GM19035 (cell line): Measurements from ENCODE around the gene DRC7.

ENCODE experiments used
- ATAC-seq: cut with Tn5 transposase; IDR thresholded peaks from one replicate; pipeline ENCODE4 v1.9.1; 2021; ENCODE audit not compliant: unreplicated experiment

Gene DRC7

DNA sequence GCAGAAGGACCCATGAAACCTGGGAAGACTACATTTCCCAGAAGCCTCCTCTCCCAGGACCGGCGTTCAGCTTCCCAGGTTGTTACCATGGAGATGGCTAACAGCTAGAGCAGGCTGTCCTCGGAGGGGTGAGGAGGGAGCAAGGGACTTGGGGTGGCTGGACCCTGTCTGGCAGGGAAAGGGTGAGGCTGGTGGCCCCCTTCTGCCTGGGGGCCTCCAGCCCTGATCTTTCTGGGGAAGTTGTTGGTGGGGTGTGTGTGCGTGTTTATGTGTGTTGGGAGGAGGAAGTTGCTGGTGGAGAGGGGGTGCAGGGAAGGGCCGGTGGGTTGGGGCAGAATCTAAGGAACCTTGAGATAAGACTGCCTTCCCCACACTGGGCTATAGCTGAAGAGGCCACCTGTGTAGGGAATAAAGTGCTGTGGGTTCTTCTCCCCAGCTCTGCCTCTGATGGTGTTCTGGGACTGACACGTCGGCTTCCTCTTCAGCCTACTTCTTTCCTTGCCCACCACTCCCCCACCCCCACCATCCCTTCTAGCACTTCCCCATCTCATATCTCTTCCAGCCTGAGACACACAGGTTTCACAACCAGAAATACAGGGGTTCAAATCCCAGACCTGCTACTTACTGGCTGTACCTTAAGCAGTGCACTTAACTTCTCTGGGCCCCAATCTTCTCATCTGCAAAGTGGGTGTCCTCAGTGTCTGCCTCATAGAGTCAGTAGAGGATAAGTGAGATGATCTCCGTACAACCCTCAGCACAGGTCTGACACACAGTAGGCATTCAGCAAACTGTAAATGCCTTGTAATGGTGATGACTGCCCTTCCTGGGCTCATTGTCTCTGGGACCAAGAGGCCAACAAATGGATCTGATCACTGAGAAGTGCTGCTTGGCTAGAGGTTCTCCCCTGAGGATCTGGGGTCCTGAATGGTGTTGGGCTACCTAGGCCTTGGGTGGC, at the start of gene DRC7:
Gene DRC7 (plus strand): TSS at position 82 of the 955 bp plus-strand sequence. CDS start 3,144 bp downstream, outside the sequence.
- ATAC-seq = peak; percentile 55

DNA sequence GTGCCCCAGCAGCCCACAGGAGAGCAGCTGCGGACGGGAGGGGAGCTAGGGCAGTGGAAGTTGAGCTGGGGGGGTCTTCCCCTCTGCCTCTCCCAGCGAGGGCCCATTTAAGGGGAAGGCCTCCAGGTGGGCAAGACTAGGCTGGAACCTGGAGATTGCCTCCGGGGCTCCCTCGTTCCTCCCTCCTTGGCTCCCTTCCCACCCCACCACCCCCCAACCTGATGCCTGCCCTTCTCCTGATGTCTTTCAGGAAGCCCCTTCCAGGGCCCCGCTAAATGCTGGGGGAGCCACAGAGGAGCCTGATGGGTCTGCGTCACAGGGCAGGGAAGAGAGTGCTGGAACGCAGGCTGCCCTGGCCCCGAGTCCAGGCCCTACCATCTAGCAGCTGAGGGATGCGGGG, 49.4 kb upstream of the DRC7 start:
- no peak for ATAC-seq

- ATAC-seq = no peak
These were observed 48.8 kb upstream of the DRC7 start for GRCh38 chr16:57645691-57646387.

GRCh38 chr16:57646388-57647039, 48.1 kb upstream of the DRC7 start:
- no peak for ATAC-seq

- ATAC-seq = no peak
These were observed 47.3 kb upstream of the DRC7 start for GRCh38 chr16:57647136-57647875.

GRCh38 chr16:57648125-57648524, 46.5 kb upstream of the DRC7 start:
- no peak for ATAC-seq

GRCh38 chr16:57648581-57649442, 45.8 kb upstream of the DRC7 start:
- peak; percentile 65 for ATAC-seq

- ATAC-seq = no peak
These were observed 45.2 kb upstream of the DRC7 start for GRCh38 chr16:57649443-57649751.

DNA sequence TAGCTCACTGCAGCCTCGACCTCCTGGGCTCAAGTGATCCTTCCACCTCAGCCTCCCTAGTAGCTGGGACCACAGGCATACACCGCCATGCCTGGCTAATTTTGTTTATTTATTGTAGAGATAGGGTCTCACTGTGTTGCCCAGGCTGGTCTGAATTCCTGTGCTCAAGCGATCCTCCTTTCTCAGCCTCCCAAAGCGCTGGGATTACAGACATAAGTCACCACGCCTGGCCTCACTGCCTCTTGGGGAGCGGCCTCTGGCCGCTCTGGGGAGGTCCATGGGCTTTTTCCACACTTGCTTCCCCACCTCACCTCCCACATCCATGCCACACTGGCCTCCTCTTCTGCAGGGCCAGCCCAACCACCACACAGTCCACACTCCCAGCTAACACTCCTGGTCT, 44.8 kb upstream of the DRC7 start:
- no peak for ATAC-seq

GRCh38 chr16:57651344-57652333, 43.0 kb upstream of the DRC7 start:
- no peak for ATAC-seq

DNA sequence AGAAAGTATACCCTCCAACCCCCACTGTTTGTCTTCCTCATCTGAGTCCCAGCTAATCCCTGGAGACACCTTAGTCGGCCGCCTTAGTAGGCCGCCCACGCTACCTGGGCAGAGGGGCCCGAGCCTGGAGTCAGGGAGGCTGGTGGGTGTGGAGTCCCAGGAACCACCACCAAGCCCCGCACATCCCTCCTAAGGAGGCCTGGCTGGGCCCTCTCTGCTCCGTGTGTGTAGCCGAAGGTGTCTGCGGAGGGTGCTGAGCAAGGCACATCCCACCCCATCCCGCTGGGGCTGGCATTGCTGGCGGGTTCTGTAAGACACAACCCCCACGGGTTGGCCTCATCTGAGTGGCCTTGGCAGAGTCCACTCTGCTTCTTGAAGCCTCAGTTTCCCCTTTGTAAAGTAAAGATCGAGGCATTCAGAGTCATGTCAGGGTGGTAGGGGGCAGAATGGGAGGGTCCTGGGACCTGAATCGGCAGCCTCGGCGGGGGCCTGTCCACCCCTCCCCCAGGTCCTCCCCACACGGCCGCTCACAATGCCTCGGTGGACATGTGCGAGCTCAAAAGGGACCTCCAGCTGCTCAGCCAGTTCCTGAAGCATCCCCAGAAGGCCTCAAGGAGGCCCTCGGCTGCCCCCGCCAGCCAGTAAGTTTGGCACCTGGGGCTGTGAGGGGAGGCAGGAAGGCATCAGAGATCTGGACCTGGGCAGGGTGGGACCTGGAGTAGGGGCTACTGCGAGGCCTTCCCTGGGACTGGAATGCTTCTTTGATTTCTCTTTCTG, 41.7 kb upstream of the DRC7 start:
- no peak for ATAC-seq

DNA sequence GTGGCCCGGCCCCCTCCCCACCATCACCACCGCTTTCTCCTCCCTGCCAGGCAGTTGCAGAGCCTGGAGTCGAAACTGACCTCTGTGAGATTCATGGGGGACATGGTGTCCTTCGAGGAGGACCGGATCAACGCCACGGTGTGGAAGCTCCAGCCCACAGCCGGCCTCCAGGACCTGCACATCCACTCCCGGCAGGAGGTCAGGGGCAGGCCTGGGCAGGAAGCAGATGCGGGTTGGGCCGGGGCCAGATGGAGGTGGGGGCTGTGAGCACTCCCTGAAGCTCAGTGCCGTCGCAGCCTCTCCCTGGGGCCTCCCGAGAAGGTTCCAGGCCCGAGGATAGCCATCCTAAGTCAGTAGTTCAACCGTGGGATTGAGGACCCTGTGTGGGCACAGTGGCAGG, 40.7 kb upstream of the DRC7 start:
- no peak for ATAC-seq

GRCh38 chr16:57656342-57656955, 38.2 kb upstream of the DRC7 start:
- ATAC-seq = no peak

DNA sequence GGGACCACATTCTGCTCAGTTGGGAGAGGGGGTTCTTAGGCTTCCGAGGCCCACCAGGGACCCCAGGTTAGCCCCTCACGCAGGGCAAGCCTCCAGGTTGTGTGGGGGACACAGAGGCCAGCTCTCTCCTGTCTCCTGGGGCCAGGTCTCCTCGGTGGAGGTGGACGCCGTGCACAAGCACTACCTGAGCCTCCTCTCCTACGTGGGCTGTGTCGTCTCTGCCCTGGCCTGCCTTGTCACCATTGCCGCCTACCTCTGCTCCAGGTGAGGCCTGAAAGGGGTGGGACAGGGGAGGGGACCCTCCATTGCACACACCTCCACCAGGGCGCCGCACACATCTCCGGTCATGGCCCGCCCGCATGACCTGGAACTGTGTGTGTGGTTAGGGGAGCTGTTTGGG, 37.4 kb upstream of the DRC7 start:
- no peak for ATAC-seq

GRCh38 chr16:57658130-57658877, 36.3 kb upstream of the DRC7 start:
- ATAC-seq = no peak

- no peak for ATAC-seq
These were observed 35.5 kb upstream of the DRC7 start for GRCh38 chr16:57658878-57659674.
